IMR-90 (cell line): ENCODE results near the gene FMN2. TPM values are rescaled to one million over a fixed set of nuclear protein-coding genes. Genes with fewer than 3 reads are reported as not detected.
A peak's percentile ranks its signal among the peaks of the same experiment; 100 is the strongest.

Experiments
- ATAC-seq: fragments of 200-7000 bp; cut with Tn5 transposase; 2 replicates; pipeline ENCODE4 v1.9.1; 2020; ENCODE audit warnings: low read depth, mild to moderate bottlenecking, moderate library complexity
- BruUV-seq: library from RNA; stranded (reverse); fragments of 400-500 nt; replicated peaks from 2 replicates; lab custom pipeline; 2021; lab: Mats Ljungman, UMichigan
- CTCF ChIA-PET: fragments of 300-600 bp; formaldehyde crosslinking; extraction: SDS; loops from one replicate; lab custom pipeline; 2021; ENCODE audit warnings: antibody characterized with exemption; lab: Yijun Ruan, JAX
- POLR2A ChIA-PET: fragments of 300-600 bp; sonication (Branson Sonifier 250); formaldehyde crosslinking; loops from one replicate; lab custom pipeline; 2022; ENCODE audit warnings: antibody characterized with exemption; ENCODE audit not compliant: unreplicated experiment; lab: Charles Lee
- DNase-seq: peaks from one replicate; pipeline ENCODE4 v3.0.0; 2013
- H2AFZ ChIP-seq: replicated peaks from 2 replicates; pipeline ENCODE3; 2013; ENCODE audit warnings: low read length, mild to moderate bottlenecking; ENCODE audit not compliant: poor library complexity
- H2AK5ac ChIP-seq: 2 replicates; pipeline ENCODE4 v1.6.1; 2013; ENCODE audit warnings: low read depth, low read length, inconsistent platforms
- H2AK9ac ChIP-seq: replicated peaks from 2 replicates; pipeline ENCODE3; 2013; ENCODE audit warnings: mild to moderate bottlenecking, low read depth, low read length, moderate library complexity; ENCODE audit not compliant: poor library complexity
- H2BK120ac ChIP-seq: 2 replicates; pipeline ENCODE4 v1.6.1; 2013; ENCODE audit warnings: low read depth, low read length, inconsistent platforms
- H2BK15ac ChIP-seq: 3 replicates; pipeline ENCODE4 v1.6.1; 2013; ENCODE audit warnings: low read depth, low read length, inconsistent platforms
- H2BK20ac ChIP-seq: 2 replicates; pipeline ENCODE4 v1.6.1; 2013; ENCODE audit warnings: low read depth, mild to moderate bottlenecking, inconsistent platforms, low read length, moderate library complexity
- H2BK5ac ChIP-seq: 2 replicates; pipeline ENCODE4 v1.6.1; 2013; ENCODE audit warnings: mild to moderate bottlenecking, low read depth, low read length, inconsistent platforms; ENCODE audit not compliant: poor library complexity, severe bottlenecking
- H3K14ac ChIP-seq: replicated peaks from 2 replicates; pipeline ENCODE4 v1.6.1; 2013; ENCODE audit warnings: low read depth, low read length, inconsistent platforms
- H3K18ac ChIP-seq: 2 replicates; pipeline ENCODE4 v1.6.1; 2013; ENCODE audit warnings: low read depth, low read length, control low read depth
- H3K23ac ChIP-seq: 2 replicates; pipeline ENCODE4 v1.6.1; 2013; ENCODE audit warnings: low read depth, low read length, inconsistent platforms
- H3K27ac ChIP-seq: 2 replicates; pipeline ENCODE4 v1.5.1; 2013; ENCODE audit warnings: mild to moderate bottlenecking, control low read depth, low read length; ENCODE audit not compliant: insufficient read depth
- H3K27me3 ChIP-seq: 2 replicates; pipeline ENCODE4 v1.6.1; 2013; ENCODE audit warnings: low read length; ENCODE audit not compliant: control insufficient read depth, insufficient read depth
- H3K36me3 ChIP-seq: 2 replicates; pipeline ENCODE4 v1.6.1; 2013; ENCODE audit warnings: low read length, mixed read lengths; ENCODE audit not compliant: control insufficient read depth, insufficient read depth
- H3K4ac ChIP-seq: 2 replicates; pipeline ENCODE4 v1.6.1; 2013; ENCODE audit warnings: low read depth, low read length, inconsistent platforms
- H3K4me1 ChIP-seq: 2 replicates; pipeline ENCODE4 v1.6.1; 2013; ENCODE audit warnings: low read length, mixed read lengths; ENCODE audit not compliant: control insufficient read depth, insufficient read depth
- H3K4me2 ChIP-seq: 2 replicates; pipeline ENCODE4 v1.6.1; 2013; ENCODE audit warnings: low read depth, mild to moderate bottlenecking, control low read depth, low read length, moderate library complexity
- H3K4me3 ChIP-seq: 2 replicates; pipeline ENCODE4 v1.5.1; 2013; ENCODE audit warnings: low read depth, mild to moderate bottlenecking, control low read depth, low read length, moderate library complexity; ENCODE audit not compliant: insufficient read depth
- H3K56ac ChIP-seq: 2 replicates; pipeline ENCODE4 v1.6.1; 2013; ENCODE audit warnings: low read length, inconsistent platforms; ENCODE audit not compliant: insufficient read depth; ENCODE audit errors: extremely low read depth
- H3K79me1 ChIP-seq, 2 experiments: 2 replicates each; pipeline ENCODE4 v1.6.1; 2013; ENCODE audit warnings: low read length in 2 of 2, inconsistent platforms in 1 of 2, low read depth in 1 of 2
- H3K9ac ChIP-seq: 2 replicates; pipeline ENCODE4 v1.6.1; 2013; ENCODE audit warnings: low read depth, low read length, control low read depth
- H3K9me1 ChIP-seq: 2 replicates; pipeline ENCODE4 v1.6.1; 2013; ENCODE audit warnings: low read length, inconsistent platforms; ENCODE audit not compliant: insufficient read depth
- H3K9me3 ChIP-seq: 2 replicates; pipeline ENCODE4 v1.6.1; 2013; ENCODE audit warnings: low read length; ENCODE audit not compliant: control insufficient read depth, insufficient read depth
- H4K20me1 ChIP-seq: 2 replicates; pipeline ENCODE4 v1.6.1; 2013; ENCODE audit warnings: low read length, inconsistent platforms; ENCODE audit not compliant: insufficient read depth
- H4K5ac ChIP-seq: 2 replicates; pipeline ENCODE4 v1.6.1; 2013; ENCODE audit warnings: mild to moderate bottlenecking, low read depth, low read length, control low read depth
- H4K8ac ChIP-seq, 2 experiments: 2 replicates each; pipeline ENCODE4 v1.6.1; 2013; ENCODE audit warnings: low read depth in 2 of 2, low read length in 2 of 2, control low read depth in 1 of 2, inconsistent platforms in 1 of 2
- H4K91ac ChIP-seq: 2 replicates; pipeline ENCODE4 v1.6.1; 2013; ENCODE audit warnings: low read depth, low read length, inconsistent platforms; ENCODE audit not compliant: insufficient read depth
- BHLHE40 ChIP-seq: fragments of 150-350 bp; IDR thresholded peaks from 2 replicates; pipeline ENCODE4 v1.6.1; 2016; ENCODE audit warnings: mild to moderate bottlenecking, low read depth, low read length
- CEBPB ChIP-seq: IDR thresholded peaks from 2 replicates; pipeline ENCODE4 v1.6.1; 2012; ENCODE audit warnings: low read depth, low read length, improper control_type of control experiment
- CHD1 ChIP-seq: IDR thresholded peaks from 2 replicates; pipeline ENCODE4 v1.6.1; 2012; ENCODE audit warnings: low read depth, low read length, improper control_type of control experiment
- CTCF ChIP-seq: conservative IDR thresholded peaks from 2 replicates; pipeline ENCODE4 v1.5.1; 2012; ENCODE audit warnings: mild to moderate bottlenecking, low read depth, low read length, improper control_type of control experiment
- FOS ChIP-seq: fragments of 150-350 bp; IDR thresholded peaks from 2 replicates; pipeline ENCODE4 v1.6.1; 2016; ENCODE audit warnings: low read depth, low read length
- MAFK ChIP-seq: IDR thresholded peaks from 2 replicates; pipeline ENCODE4 v1.6.1; 2012; ENCODE audit warnings: low read depth, low read length, improper control_type of control experiment
- MXI1 ChIP-seq: IDR thresholded peaks from 2 replicates; pipeline ENCODE4 v1.6.1; 2012; ENCODE audit warnings: low read depth, mild to moderate bottlenecking, low read length, moderate library complexity, borderline replicate concordance
- NFE2L2 ChIP-seq: fragments of 150-350 bp; IDR thresholded peaks from 2 replicates; pipeline ENCODE4 v1.6.1; 2016; ENCODE audit warnings: low read depth, mild to moderate bottlenecking, low read length
- POLR2A ChIP-seq: IDR thresholded peaks from 2 replicates; pipeline ENCODE4 v1.6.1; 2012; ENCODE audit warnings: mild to moderate bottlenecking, low read depth, low read length
- RAD21 ChIP-seq: IDR thresholded peaks from 2 replicates; pipeline ENCODE4 v1.6.1; 2012; ENCODE audit warnings: low read length, improper control_type of control experiment
- RCOR1 ChIP-seq: IDR thresholded peaks from 2 replicates; pipeline ENCODE4 v1.6.1; 2012; ENCODE audit warnings: mild to moderate bottlenecking, low read length, improper control_type of control experiment; ENCODE audit not compliant: insufficient replicate concordance
- RFX5 ChIP-seq: IDR thresholded peaks from 2 replicates; pipeline ENCODE4 v1.8.0; 2012; ENCODE audit warnings: low read depth, mild to moderate bottlenecking, low read length, moderate library complexity
- SMC3 ChIP-seq: fragments of 150-350 bp; IDR thresholded peaks from 2 replicates; pipeline ENCODE4 v1.6.1; 2016; ENCODE audit warnings: low read depth, mild to moderate bottlenecking, antibody characterized with exemption, low read length, moderate library complexity
- USF2 ChIP-seq: fragments of 150-350 bp; IDR thresholded peaks from 2 replicates; pipeline ENCODE4 v1.6.1; 2017; ENCODE audit warnings: mild to moderate bottlenecking, antibody characterized with exemption, low read length, low read depth
- WGBS, 2 experiments: methylation state at CpG; one replicate each; pipeline versions ENCODE4 v1.1.5 to v1.1.7; 2013; ENCODE audit warnings: missing lambda C conversion rate in 2 of 2; ENCODE audit not compliant: insufficient read length in 1 of 2; ENCODE audit errors: extremely low coverage in 2 of 2; 5-methylcytosine and 5-hydroxymethylcytosine counted together
- dilution Hi-C: fragments of 300-500 bp; cut with HindIII; formaldehyde crosslinking; loops from one replicate; pipeline ENCODE4 v1.14.3; 2018; ENCODE audit warnings: low sequenced_read_pairs; ENCODE audit not compliant: unreplicated experiment
- in situ Hi-C: fragments of 300-500 bp; cut with MboI; formaldehyde crosslinking; loops from 3 replicates; pipeline ENCODE4 v1.14.3; 2019; ENCODE audit warnings: low sequenced_read_pairs, inconsistent platforms, mixed read lengths
- intact Hi-C: fragments of 100-400 bp; cut with micrococcal nuclease; formaldehyde crosslinking; loops from 2 replicates; pipeline ENCODE4 v1.10.0; 2022
- polyA plus RNA-seq, 3 experiments: library from polyadenylated mRNA; depleted of rRNA; stranded (reverse); fragments of >200 nt; gene quantifications; 2 replicates each; pipeline ENCODE4 v1.2.3, GENCODE V29; 2012; ENCODE audit warnings: low replicate concordance in 1 of 3
- total RNA-seq: library from RNA; depleted of rRNA; stranded (reverse); fragments of >200 nt; gene quantifications from 2 replicates; pipeline ENCODE4 v1.2.3, GENCODE V29; 2012

Gene FMN2
- total and polyA plus RNA-seq, 2 of the 4 experiments (the other 2 are of a cell fraction), result 29.0 to 35.8 TPM

DNA sequence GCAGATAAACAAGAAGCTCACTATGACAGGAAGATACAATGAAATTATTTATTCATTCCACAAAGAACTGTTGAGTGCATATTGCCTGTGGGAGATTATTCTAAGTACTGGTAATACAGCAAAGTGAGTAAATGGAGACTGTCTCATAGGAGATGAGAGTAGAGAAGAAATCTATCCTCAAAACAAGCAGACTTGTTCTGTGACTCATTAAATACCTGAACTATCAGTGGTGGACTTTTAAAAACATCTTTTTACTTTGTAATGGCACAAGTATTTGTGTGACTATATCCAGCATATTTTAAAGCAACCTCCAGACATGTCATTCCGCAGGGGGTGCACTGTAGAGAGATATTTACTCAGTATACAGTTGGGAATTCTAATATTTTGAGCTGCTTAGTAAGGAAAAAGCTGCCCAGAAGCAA is 259.2 kb downstream of the FMN2 start:
- Histone ChIP-seq H3K9ac (no peak overlapping the region), H4K20me1 (no peaks in the 10 kb centered on the region), H2BK15ac (peak overlapping the region; percentile 82; the same call in 2 of the 3 replicates), H2BK20ac (peak overlapping the region; percentile 99), H3K56ac (peak overlapping the region; percentile 97), H3K4ac (peak overlapping the region; percentile 90), H3K9me1 (peaks cover 9% of the 10 kb centered on the region), H2AK9ac (no peak overlapping the region), H2AK5ac (peak overlapping the region; percentile 82; the same call in 1 of the 2 replicates), H3K27me3 (no peaks in the 10 kb centered on the region), H4K91ac (peak overlapping the region; percentile 93), H4K5ac (peak overlapping the region; percentile 88; the same call in 1 of the 2 replicates), H2BK5ac (peak overlapping the region; percentile 99), H3K79me1 (peaks cover 29 to 52% of the 10 kb centered on the region in 2 experiments; a peak in 3 of 4 replicates), H3K14ac (peak overlapping the region; percentile 89), H3K4me3 (no peak overlapping the region), H3K18ac (peak overlapping the region; percentile 95; the same call in 1 of the 2 replicates), H3K23ac (peak overlapping the region; percentile 82), H2AFZ (no peak overlapping the region), H3K4me1 (peaks cover 17% of the 10 kb centered on the region), H3K9me3 (no peaks in the 10 kb centered on the region), H3K4me2 (peak overlapping the region; percentile 79; the same call in 1 of the 2 replicates), H3K36me3 (peaks cover 2% of the 10 kb centered on the region; the same call in 1 of the 2 replicates), H2BK120ac (peak overlapping the region; percentile 97), H4K8ac (peak overlapping the region; percentile 68 to 90; a peak in 3 of 4 replicates), H3K27ac (no peak overlapping the region)
- peak; percentile 87 for ATAC-seq
- WGBS, 2 experiments, result no CpG with 5 or more reads among the region's 1 CpG
- TF ChIP-seq SMC3 (0 out of 2 replicates have a peak, but pooled peaks have one; percentile 14), RFX5 (no peak), NFE2L2 (no peak), RAD21 (peak; percentile 23; the same call in 1 of the 2 replicates), USF2 (no peak), MXI1 (no peak), CEBPB (peak; percentile 20; the same call in 1 of the 2 replicates), MAFK (0 out of 2 replicates have a peak, but pooled peaks have one; percentile 1), CHD1 (no peak), FOS (peak; percentile 74), BHLHE40 (no peak; the same call in 1 of the 2 replicates), POLR2A (no peak), CTCF (no peak), RCOR1 (peak; percentile 14)
- in situ Hi-C loops, result no loop called here
- CTCF ChIA-PET, result interaction anchor here (0.6 kb wide), 1 partner anchor 136 kb away, joined by 3 read pairs; no protein-coding TSS in a partner anchor
- BruUV-seq, result no TSS peak
- dilution Hi-C loops, result no loop called here
- intact Hi-C loops, result loop anchor here (5.0 kb wide), 3 partner anchors 39 to 159 kb away; no protein-coding TSS in a partner anchor
- DNase-seq, result peak; percentile 96
- POLR2A ChIA-PET, result no interaction called here
